SU-DHL-6 (cell line): Measurements from ENCODE around the gene CNTN4.
A peak's percentile ranks its signal among the peaks of the same experiment; 100 is the strongest.

ENCODE experiments used
- H2AFZ ChIP-seq: fragments of 200-600 bp; sonication (generic); 2 replicates; pipeline ENCODE4 v1.6.1; 2014; ENCODE audit warnings: low read depth, mild to moderate bottlenecking, moderate library complexity, mixed read lengths, antibody characterized with exemption, low read length; ENCODE audit not compliant: severe bottlenecking
- H3F3A ChIP-seq: fragments of 200-600 bp; shearing (Covaris generic); 2 replicates; pipeline ENCODE4 v1.6.0; 2016; ENCODE audit warnings: antibody characterized with exemption, mild to moderate bottlenecking; ENCODE audit not compliant: insufficient read depth
- H3K27ac ChIP-seq: fragments of 200-600 bp; sonication (generic); 2 replicates; pipeline ENCODE4 v1.5.1; 2016; ENCODE audit warnings: low read depth, mild to moderate bottlenecking, low read length, moderate library complexity, mixed read lengths
- H3K27me3 ChIP-seq: fragments of 200-600 bp; sonication (generic), shearing (Covaris generic); 2 replicates; pipeline ENCODE4 v1.6.0; 2014; ENCODE audit warnings: mild to moderate bottlenecking, low read length
- H3K36me3 ChIP-seq: fragments of 200-600 bp; sonication (generic); 2 replicates; pipeline ENCODE4 v1.6.1; 2014; ENCODE audit warnings: mild to moderate bottlenecking, low read length, mixed read lengths
- H3K4me2 ChIP-seq: fragments of 300-600, 200-600 bp; shearing (Covaris generic), sonication (generic); 2 replicates; pipeline ENCODE4 v1.6.0; 2014; ENCODE audit warnings: low read length, low read depth, mild to moderate bottlenecking; ENCODE audit not compliant: poor library complexity, severe bottlenecking
- H3K4me3 ChIP-seq: fragments of 200-600 bp; sonication (generic); 2 replicates; pipeline ENCODE4 v1.5.1; 2014; ENCODE audit warnings: antibody characterized with exemption, low read length, mild to moderate bottlenecking, mixed read lengths; ENCODE audit not compliant: insufficient read depth, poor library complexity, severe bottlenecking
- H3K79me2 ChIP-seq: fragments of 200-600 bp; sonication (generic); 2 replicates; pipeline ENCODE4 v1.6.1; 2014; ENCODE audit warnings: mild to moderate bottlenecking, low read length, moderate library complexity; ENCODE audit not compliant: insufficient read depth
- H3K9ac ChIP-seq: fragments of 200-600 bp; sonication (generic); 2 replicates; pipeline ENCODE4 v1.7.0; 2014; ENCODE audit warnings: mild to moderate bottlenecking, low read length
- H3K9me2 ChIP-seq: fragments of 200-600 bp; sonication (generic); replicated peaks from 2 replicates; pipeline ENCODE4 v1.6.1; 2014; ENCODE audit warnings: low read length; ENCODE audit not compliant: insufficient read depth
- H3K9me3 ChIP-seq: fragments of 200-600 bp; sonication (generic); 2 replicates; pipeline ENCODE4 v1.6.1; 2014; ENCODE audit warnings: low read length, mixed read lengths; ENCODE audit not compliant: insufficient read depth
- H4K20me1 ChIP-seq: fragments of 200-600 bp; sonication (generic); 2 replicates; pipeline ENCODE4 v1.6.1; 2014; ENCODE audit warnings: low read depth, mild to moderate bottlenecking, antibody characterized with exemption, low read length, moderate library complexity, mixed read lengths
- EZH2phosphoT487 ChIP-seq: fragments of 200-600 bp; sonication (generic), shearing (Covaris generic); conservative IDR thresholded peaks from 2 replicates; pipeline ENCODE4 v1.6.1; 2018; ENCODE audit warnings: mild to moderate bottlenecking, antibody characterized with exemption, low read length, moderate library complexity, mixed read lengths
- TF ChIP-seq, protein P1 (sequence below): fragments of 200-600 bp; sonication (generic); IDR thresholded peaks from one replicate; pipeline ENCODE4 v1.5.1; 2017; ENCODE audit warnings: antibody characterized with exemption, mild to moderate bottlenecking, low read length, moderate library complexity; ENCODE audit not compliant: insufficient read depth, poor library complexity, severe bottlenecking

Gene CNTN4

GRCh38 chr3:2711081-2711480 lies 612.4 kb downstream of the CNTN4 start:
- Histone ChIP-seq H3F3A (no peaks in the 10 kb centered on the region), H3K4me3 (no peak overlapping the region), H3K79me2 (no peaks in the 10 kb centered on the region), H3K36me3 (no peaks in the 10 kb centered on the region), H3K9me3 (no peaks in the 10 kb centered on the region), H3K27ac (no peak overlapping the region), H4K20me1 (no peaks in the 10 kb centered on the region), H3K27me3 (no peaks in the 10 kb centered on the region), H2AFZ (no peak overlapping the region), H3K9me2 (no peaks in the 10 kb centered on the region), H3K4me2 (no peak overlapping the region), H3K9ac (no peak overlapping the region)
- no peak for TF ChIP-seq EZH2phosphoT487
- TF ChIP-seq, protein P1, sequence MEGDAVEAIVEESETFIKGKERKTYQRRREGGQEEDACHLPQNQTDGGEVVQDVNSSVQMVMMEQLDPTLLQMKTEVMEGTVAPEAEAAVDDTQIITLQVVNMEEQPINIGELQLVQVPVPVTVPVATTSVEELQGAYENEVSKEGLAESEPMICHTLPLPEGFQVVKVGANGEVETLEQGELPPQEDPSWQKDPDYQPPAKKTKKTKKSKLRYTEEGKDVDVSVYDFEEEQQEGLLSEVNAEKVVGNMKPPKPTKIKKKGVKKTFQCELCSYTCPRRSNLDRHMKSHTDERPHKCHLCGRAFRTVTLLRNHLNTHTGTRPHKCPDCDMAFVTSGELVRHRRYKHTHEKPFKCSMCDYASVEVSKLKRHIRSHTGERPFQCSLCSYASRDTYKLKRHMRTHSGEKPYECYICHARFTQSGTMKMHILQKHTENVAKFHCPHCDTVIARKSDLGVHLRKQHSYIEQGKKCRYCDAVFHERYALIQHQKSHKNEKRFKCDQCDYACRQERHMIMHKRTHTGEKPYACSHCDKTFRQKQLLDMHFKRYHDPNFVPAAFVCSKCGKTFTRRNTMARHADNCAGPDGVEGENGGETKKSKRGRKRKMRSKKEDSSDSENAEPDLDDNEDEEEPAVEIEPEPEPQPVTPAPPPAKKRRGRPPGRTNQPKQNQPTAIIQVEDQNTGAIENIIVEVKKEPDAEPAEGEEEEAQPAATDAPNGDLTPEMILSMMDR = no peak

- H3K9me2 ChIP-seq = no peaks in the 10 kb centered on the region
- no peaks in the 10 kb centered on the region for H3K36me3 ChIP-seq
- H2AFZ ChIP-seq = no peak overlapping the region
- H3K4me2 ChIP-seq = no peak overlapping the region
- H3K9ac ChIP-seq = no peak overlapping the region
- H3K27me3 ChIP-seq = no peaks in the 10 kb centered on the region
- no peaks in the 10 kb centered on the region for H3K9me3 ChIP-seq
- H3F3A ChIP-seq = no peaks in the 10 kb centered on the region
- H3K4me3 ChIP-seq = no peak overlapping the region
- no peaks in the 10 kb centered on the region for H3K79me2 ChIP-seq
- TF ChIP-seq EZH2phosphoT487 = no peak
- TF ChIP-seq, protein P1 = peak; percentile 21
- H4K20me1 ChIP-seq = no peaks in the 10 kb centered on the region
- no peak overlapping the region for H3K27ac ChIP-seq
These were observed 615.3 kb downstream of the CNTN4 start for GRCh38 chr3:2713923-2714322.

GRCh38 chr3:2714834-2715233 lies 616.2 kb downstream of the CNTN4 start:
- TF ChIP-seq EZH2phosphoT487 = no peak
- TF ChIP-seq, protein P1 = no peak
- Histone ChIP-seq H4K20me1 (no peaks in the 10 kb centered on the region), H3K27ac (no peak overlapping the region), H3K9ac (no peak overlapping the region), H3F3A (no peaks in the 10 kb centered on the region), H3K9me3 (no peaks in the 10 kb centered on the region), H2AFZ (no peak overlapping the region), H3K79me2 (no peaks in the 10 kb centered on the region), H3K9me2 (no peaks in the 10 kb centered on the region), H3K36me3 (no peaks in the 10 kb centered on the region), H3K4me2 (no peak overlapping the region), H3K4me3 (no peak overlapping the region), H3K27me3 (no peaks in the 10 kb centered on the region)

DNA sequence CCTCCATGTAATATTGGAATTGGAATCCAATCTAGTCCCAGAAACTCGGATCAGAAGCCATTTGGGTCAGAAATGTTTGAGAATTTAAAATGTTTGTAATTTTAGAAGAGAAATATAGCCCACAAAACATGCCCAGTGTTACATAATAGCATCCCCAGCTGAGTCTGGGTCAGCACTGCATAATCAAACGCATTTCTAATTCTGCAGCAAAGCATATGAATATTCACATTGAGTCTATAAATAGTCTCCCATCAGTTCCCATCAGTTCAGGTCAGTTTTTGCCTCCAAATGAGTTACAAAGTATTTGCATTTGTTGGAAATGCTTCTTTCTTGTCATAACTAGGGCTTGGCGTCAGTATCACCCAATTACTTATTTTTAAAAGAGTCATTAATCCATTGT lies 628.4 kb downstream of the CNTN4 start:
- Histone ChIP-seq H3K4me2 (no peak overlapping the region), H3K4me3 (no peak overlapping the region), H3K9me2 (no peaks in the 10 kb centered on the region), H3K27me3 (no peaks in the 10 kb centered on the region), H3F3A (no peaks in the 10 kb centered on the region), H3K36me3 (no peaks in the 10 kb centered on the region), H3K9ac (no peak overlapping the region), H2AFZ (no peak overlapping the region), H3K27ac (no peak overlapping the region), H4K20me1 (no peaks in the 10 kb centered on the region), H3K9me3 (no peaks in the 10 kb centered on the region), H3K79me2 (no peaks in the 10 kb centered on the region)
- no peak for TF ChIP-seq EZH2phosphoT487
- TF ChIP-seq, protein P1 = no peak
